HepG2 (cell line): ENCODE measurements around the gene TRPC4AP. TPM values are rescaled to one million over a fixed set of nuclear protein-coding genes. Genes with fewer than 3 reads are reported as not detected.

ENCODE experiments used
- ESRRA ChIP-seq: sonication (generic); formaldehyde crosslinking; IDR thresholded peaks from 2 replicates; pipeline ENCODE4 v1.5.1; 2020; ENCODE audit warnings: mild to moderate bottlenecking, low read depth, missing genetic modification reagents
- HDAC6 ChIP-seq: fragments of 200-600 bp; sonication (generic); IDR thresholded peaks from 2 replicates; pipeline ENCODE4 v1.7.0; 2017; ENCODE audit warnings: mild to moderate bottlenecking, antibody characterized with exemption, low read length, low read depth
- HMGXB4 ChIP-seq, 2 experiments: sonication (generic) in 1 of 2; formaldehyde crosslinking in 1 of 2; IDR thresholded peaks; 2 replicates each; pipeline versions ENCODE4 v1.4.0 to v1.6.1; 2018 to 2020; ENCODE audit warnings: missing genetic modification reagents in 2 of 2, borderline replicate concordance in 1 of 2, low read depth in 1 of 2, mild to moderate bottlenecking in 1 of 2, missing biosample characterization in 1 of 2
- KLF6 ChIP-seq: IDR thresholded peaks from 2 replicates; pipeline ENCODE4 v1.8.0; 2016; ENCODE audit warnings: missing biosample characterization, missing genetic modification reagents
- MEIS1 ChIP-seq: sonication (generic); formaldehyde crosslinking; IDR thresholded peaks from 2 replicates; pipeline ENCODE4 v1.9.0; 2021; ENCODE audit warnings: mild to moderate bottlenecking, missing genetic modification reagents, moderate library complexity, borderline replicate concordance
- NFKB2 ChIP-seq: sonication (generic); formaldehyde crosslinking; IDR thresholded peaks from 2 replicates; pipeline ENCODE4 v1.4.0; 2020; ENCODE audit warnings: missing genetic modification reagents, borderline replicate concordance
- TCF12 ChIP-seq, 2 experiments: fragments of 450-650 bp in 1 of 2; sonication (generic) in 1 of 2; formaldehyde crosslinking in 1 of 2; IDR thresholded peaks; 2 replicates each; pipeline versions ENCODE4 v1.6.1 to v1.8.0; 2017 to 2022; ENCODE audit warnings: antibody characterized with exemption in 1 of 2, mild to moderate bottlenecking in 1 of 2, missing genetic modification reagents in 1 of 2, moderate library complexity in 1 of 2
- TRIM22 ChIP-seq: fragments of 450-650 bp; IDR thresholded peaks from 2 replicates; pipeline ENCODE4 v1.6.1; 2017
- ZMYM2 ChIP-seq: sonication (generic); formaldehyde crosslinking; IDR thresholded peaks from 2 replicates; pipeline ENCODE4 v1.8.0; 2022; ENCODE audit warnings: mild to moderate bottlenecking, missing genetic modification reagents
- ZNF543 ChIP-seq: sonication (generic); formaldehyde crosslinking; IDR thresholded peaks from 2 replicates; pipeline ENCODE4 v1.4.0; 2020; ENCODE audit warnings: mild to moderate bottlenecking, missing genetic modification reagents
- ZNF562 ChIP-seq: sonication (generic); formaldehyde crosslinking; IDR thresholded peaks from 2 replicates; pipeline ENCODE4 v1.8.0; 2022; ENCODE audit warnings: missing genetic modification reagents, borderline replicate concordance
- ZNF609 ChIP-seq: sonication (generic); formaldehyde crosslinking; IDR thresholded peaks from 2 replicates; pipeline ENCODE4 v1.4.0; 2020; ENCODE audit warnings: mild to moderate bottlenecking, missing genetic modification reagents, borderline replicate concordance
- ZNF883 ChIP-seq: sonication (generic); formaldehyde crosslinking; IDR thresholded peaks from 2 replicates; pipeline ENCODE4 v1.5.1; 2020; ENCODE audit warnings: mild to moderate bottlenecking, missing genetic modification reagents; ENCODE audit errors: not compliant biosample characterization
- ZSCAN9 ChIP-seq: IDR thresholded peaks from 2 replicates; pipeline ENCODE4 v1.6.1; 2016; ENCODE audit warnings: borderline replicate concordance
- polyA plus RNA-seq, 8 experiments: library from polyadenylated mRNA; depleted of rRNA in 3 of 8; stranded (reverse) in 7 of 8; unstranded in 1 of 8; fragments of >200 nt; fragmentation: Illumina TruSeq in 4 of 8; extraction: Trizol in 4 of 8; gene quantifications; 2 replicates each; pipeline versions ENCODE4 v1.2.1 to v1.2.3, GENCODE V29; 2011 to 2016; ENCODE audit warnings: low read depth in 4 of 8, missing spikeins in 1 of 8, mixed read lengths in 1 of 8; ENCODE audit not compliant: insufficient read depth in 1 of 8
- total RNA-seq, 5 experiments: library from RNA; depleted of rRNA; stranded (reverse); fragments of >200 nt; fragmentation: Illumina TruSeq; extraction: Trizol; gene quantifications; 2 replicates each; pipeline ENCODE4 v1.2.3, GENCODE V29; 2016; ENCODE audit warnings: low read depth in 1 of 5
- TF ChIP-seq, protein P1 (sequence below): sonication (generic); formaldehyde crosslinking; IDR thresholded peaks from 2 replicates; pipeline ENCODE4 v1.8.0; 2022; ENCODE audit warnings: mild to moderate bottlenecking, missing genetic modification reagents; ENCODE audit not compliant: insufficient replicate concordance

TRPC4AP gene
- total and polyA plus RNA-seq, 2 of the 13 experiments (the other 11 are each of a cell fraction or from before 2014, with no cell fraction given), result 136 to 137 TPM

- peak; percentile 75 for TF ChIP-seq ZNF609 (CRISPR knock-in tag)
- TF ChIP-seq ZSCAN9 (CRISPR knock-in tag), result peak; percentile 88
- no peak for TF ChIP-seq HDAC6
- TF ChIP-seq TCF12 (IDR thresholded peaks at IDR 0.05), result no peak
- TF ChIP-seq TCF12 (CRISPR knock-in tag; IDR thresholded peaks at IDR 0.05), result no peak; the same call in 1 of the 2 replicates
- TF ChIP-seq, protein P1, sequence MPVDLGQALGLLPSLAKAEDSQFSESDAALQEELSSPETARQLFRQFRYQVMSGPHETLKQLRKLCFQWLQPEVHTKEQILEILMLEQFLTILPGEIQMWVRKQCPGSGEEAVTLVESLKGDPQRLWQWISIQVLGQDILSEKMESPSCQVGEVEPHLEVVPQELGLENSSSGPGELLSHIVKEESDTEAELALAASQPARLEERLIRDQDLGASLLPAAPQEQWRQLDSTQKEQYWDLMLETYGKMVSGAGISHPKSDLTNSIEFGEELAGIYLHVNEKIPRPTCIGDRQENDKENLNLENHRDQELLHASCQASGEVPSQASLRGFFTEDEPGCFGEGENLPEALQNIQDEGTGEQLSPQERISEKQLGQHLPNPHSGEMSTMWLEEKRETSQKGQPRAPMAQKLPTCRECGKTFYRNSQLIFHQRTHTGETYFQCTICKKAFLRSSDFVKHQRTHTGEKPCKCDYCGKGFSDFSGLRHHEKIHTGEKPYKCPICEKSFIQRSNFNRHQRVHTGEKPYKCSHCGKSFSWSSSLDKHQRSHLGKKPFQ (CRISPR knock-in tag), result peak; percentile 93
- TF ChIP-seq ESRRA (CRISPR knock-in tag), result peak; percentile 88
- TF ChIP-seq ZNF543 (CRISPR knock-in tag), result peak; percentile 98
- no peak for TF ChIP-seq TRIM22
- TF ChIP-seq NFKB2 (CRISPR knock-in tag), result peak; percentile 93
- peak; percentile 99 for TF ChIP-seq MEIS1 (CRISPR knock-in tag)
- TF ChIP-seq KLF6 (CRISPR knock-in tag), result peak; percentile 98
- TF ChIP-seq HMGXB4 (CRISPR knock-in tag; IDR thresholded peaks at IDR 0.05; ENCODE audit: borderline replicate concordance in 1 of 2, low read depth in 1 of 2), result peak; percentile 98 to 100
- peak; percentile 99 for TF ChIP-seq ZNF883
- TF ChIP-seq ZNF562 (CRISPR knock-in tag), result no peak
- TF ChIP-seq ZMYM2 (CRISPR knock-in tag), result no peak; the same call in none of the 2 replicates
Measured at GRCh38 chr20:34955231-34956040, 137.2 kb downstream of the TRPC4AP start, which contains the start of the genes GSS and MYH7B (continued).
